ENCODE results near the gene SFI1.

SFI1 gene

DNA sequence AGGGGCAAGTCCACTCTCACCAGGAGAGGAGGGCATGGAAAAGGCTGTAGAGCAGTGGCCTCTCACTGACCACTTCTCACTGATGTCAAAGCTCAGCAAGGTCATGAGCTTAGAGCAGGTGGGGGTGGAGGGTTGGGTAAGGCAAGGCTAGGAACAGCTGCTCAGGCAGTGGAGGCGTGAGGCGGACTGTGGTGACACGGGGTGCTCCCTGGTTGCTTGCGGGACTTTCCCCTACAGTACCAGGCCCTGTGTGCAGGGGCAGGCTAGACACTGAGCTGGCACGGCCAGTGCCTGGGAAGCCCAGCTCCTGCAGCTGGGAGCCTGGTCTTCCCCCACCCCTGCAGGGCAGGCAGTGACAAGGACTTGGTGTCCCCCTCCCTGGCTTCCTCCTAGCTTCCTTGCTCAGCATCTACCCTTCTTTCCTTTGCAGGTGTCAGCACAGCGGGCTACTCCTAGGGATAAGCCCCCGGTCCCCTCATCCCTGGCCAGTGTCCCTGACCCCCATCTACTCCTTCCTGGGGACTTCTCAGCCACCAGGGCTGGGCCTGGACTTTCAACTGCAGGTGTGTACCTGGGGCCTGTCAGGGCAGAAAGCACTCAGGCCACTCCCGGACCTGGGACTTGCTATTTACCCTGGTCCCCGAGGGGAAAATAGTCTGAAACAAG, 120.1 kb downstream of the SFI1 start:
- DNase-seq (ENCODE audit: low read depth in 3 of 3): peak in 1 of 3 experiments; percentile 59

DNA sequence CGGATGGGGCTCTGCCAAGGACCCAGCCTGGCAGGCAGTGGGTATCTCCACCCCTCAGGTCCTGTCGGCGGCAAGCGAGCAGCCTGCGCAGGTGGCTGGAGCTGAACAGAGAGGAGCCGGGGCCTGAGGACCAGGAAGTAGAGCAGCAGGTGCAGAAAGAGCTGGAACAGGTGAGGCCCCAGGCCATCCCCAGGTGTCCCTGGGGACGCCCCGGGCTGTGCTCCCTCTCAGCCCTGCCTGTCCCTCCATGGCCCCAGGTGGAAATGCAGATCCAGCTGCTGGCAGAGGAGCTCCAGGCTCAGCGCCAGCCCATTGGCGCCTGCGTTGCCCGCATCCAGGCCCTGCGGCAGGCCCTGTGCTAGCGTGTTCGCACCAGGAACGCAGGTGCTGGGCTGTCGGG, 121.7 kb downstream of the SFI1 start:
- no peak for DNase-seq (ENCODE audit: low read depth in 3 of 3)

DNA sequence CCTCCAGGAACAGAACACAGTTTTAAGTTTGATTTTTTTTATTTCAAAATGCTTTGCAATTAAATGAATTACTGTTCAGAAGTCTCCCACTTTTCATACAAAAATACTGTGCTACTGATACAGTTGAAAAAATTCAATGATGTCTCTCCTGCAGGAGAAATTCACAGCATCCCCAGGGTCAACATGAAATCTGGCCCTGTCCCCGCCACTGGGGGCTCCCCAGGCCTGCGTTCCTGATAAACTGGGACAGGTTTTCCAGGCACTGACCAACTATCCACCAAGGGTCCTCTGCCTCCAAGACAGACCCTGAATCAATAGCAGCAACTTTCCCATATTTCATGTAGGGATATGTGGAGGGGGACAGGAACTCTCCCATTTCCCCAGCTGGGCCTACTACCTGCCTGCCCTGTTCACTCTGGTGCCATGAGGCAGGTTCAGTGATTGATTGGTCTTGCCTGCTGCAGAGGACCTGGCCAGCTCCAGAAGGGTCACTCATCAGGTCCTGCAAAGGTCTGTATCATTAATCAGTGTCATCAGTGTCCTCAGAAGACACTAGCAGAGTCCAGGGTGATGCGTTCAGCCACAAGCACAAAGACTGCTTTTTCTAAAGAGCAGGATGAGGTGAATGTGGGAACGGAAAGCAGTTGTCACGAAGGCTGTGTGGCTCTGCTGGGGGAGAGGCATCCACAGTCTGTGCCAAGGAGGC, 122.3 kb downstream of the SFI1 start:
- no peak for DNase-seq (ENCODE audit: low read depth in 3 of 3)

DNA sequence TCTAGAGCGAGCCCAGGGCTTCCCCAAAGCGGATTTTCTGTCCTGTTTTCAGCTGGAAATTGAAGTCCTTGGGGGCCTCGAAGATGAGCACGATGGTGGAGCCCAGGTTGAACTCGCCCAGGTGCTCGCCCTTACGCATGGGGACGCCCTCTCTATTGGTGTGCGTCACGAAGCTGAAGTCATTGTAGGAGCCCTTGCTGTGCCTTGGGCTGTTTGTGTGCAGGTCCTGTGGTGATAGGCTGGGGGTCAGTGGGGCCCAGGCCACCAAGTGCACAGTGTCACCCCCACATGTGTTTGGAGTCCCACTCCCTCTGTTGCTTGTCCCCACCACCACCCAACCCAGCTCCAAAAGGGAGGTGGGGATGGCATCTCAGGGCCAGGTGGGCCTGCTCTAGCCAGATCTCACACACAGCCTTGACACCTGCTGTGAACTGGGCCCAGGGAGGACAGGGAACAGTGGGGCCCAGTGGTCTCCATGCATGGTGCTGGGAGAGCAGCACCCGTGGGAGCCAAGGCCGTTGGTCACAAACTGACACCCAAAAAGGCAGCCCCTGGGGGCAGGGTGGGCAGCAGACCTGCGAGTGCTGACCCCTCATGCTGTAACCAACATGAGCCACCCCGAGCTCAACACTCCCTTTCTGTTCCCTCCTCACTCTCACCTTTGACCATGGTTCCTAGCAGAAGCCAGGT, 123.4 kb downstream of the SFI1 start:
- DNase-seq (ENCODE audit: low read depth in 3 of 3): no peak

DNA sequence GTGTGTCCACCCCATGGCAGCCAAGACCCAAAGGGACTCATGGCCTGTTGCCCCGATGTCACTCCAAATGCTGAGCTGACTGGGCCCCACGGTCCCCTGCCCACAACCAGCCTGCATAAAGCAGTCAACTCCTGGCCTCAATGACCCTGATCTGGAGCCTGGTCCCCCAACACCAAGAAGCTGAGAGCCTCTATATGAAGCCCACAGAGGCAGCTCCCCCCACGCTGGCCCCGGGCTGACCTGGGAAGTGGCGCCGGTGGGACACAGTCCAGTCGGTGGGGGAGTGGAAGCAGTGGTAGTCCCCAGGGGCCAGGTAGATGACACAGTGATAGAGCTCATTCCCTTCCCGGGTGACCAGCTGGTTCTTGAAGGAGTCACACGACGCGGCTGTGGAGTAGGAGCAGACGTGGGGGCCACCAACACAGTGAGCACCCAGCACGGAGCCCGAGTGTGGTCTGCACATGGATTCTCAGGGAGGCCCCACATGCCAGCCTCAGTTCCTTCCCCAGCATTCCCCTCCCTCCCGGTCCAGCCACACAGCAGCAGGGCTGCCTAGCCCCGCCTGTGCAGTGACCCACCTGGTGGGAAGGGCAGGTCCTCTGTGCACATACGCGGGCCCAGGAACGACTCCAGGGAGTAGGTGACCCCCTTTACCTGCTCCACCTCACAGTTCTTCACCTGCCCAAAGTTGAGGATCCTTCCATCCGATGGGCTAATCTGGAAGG, 124.6 kb downstream of the SFI1 start:
- DNase-seq (ENCODE audit: low read depth in 3 of 3): no peak

DNA sequence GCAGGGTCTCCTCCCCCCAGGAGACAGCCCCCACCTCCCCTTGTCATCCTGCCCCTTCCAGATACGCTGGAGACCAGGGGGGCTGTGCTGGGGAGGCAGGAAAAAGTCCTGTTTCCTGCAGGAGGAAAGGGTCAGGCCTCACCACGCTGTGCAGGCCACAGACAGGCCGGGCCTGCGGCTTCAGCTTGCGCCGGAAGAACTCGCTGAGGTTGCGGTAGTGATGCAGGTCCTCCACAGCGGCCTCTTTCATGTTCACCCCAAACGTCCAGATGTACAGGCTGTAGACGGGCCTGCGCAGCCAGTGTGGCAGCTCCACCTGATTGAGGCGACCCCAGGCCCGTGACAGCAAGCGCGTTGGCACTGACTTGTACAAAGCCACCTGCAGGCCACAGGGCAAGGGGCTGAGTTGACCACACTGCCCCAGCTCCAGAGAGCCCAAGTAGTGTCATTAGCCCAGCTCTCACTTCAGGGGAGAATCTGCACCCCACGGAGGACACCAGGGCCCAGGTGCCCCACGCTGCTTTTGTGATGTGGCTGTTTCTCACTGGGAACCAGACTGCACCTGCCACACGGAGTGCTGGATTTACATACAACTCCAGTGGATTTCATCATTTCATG, 125.3 kb downstream of the SFI1 start:
- no peak for DNase-seq (ENCODE audit: low read depth in 3 of 3)

DNA sequence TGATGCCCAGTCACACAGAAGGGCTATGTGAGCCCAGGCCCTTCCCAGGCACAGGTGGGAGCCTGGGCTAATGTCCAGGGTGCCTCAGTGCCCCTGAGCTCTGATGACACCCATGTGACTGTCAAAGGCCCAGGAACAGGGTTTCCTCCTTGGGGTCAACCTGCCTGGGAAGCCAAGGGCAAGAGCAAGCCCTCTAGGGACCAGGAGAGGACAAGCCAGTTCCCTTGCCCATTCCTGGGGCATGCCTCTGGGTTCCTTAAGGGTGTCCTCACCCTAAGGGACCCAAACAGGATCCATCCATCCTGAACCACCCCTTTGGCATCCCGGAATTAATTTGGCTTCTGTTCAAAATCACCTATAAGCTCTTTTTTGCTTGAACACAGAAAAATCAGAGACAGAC, 126.6 kb downstream of the SFI1 start:
- no peak for DNase-seq (ENCODE audit: low read depth in 3 of 3)

DNA sequence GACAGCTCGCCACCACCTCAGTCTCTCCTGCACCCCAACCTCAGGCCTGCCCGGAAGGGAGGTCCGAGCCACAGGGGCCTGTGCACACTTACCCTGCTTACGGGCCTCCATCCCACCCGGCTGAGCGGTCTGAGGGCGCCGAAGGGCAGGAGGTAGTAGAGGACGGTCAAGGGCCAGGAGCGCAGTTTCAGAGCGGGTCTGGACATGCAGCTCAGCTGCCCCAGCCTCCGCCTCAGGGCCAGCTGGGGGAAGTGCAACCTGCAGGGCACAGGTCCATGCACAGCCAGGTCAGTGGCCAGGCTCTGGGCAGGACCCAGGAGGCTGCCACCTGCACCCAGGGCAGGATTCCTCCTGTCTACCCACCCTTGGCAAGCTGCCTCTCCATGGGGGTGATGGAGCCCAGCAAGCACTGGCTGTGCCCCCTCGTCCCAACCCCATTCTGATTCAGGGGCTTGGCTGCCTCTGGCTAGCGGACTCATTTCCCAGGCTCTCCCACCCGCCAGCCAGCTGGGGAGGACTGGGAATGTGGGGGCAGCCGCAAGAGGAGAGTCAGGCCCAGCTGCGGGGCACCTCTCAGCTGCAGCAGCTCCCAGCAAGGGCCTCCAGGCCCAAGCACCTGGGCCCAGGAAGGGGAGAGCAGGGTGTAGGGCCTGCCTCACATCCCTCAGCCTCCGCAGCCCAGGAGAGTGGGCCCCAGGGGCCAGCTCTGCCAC, 127.4 kb downstream of the SFI1 start:
- no peak for DNase-seq (ENCODE audit: low read depth in 3 of 3)

DNA sequence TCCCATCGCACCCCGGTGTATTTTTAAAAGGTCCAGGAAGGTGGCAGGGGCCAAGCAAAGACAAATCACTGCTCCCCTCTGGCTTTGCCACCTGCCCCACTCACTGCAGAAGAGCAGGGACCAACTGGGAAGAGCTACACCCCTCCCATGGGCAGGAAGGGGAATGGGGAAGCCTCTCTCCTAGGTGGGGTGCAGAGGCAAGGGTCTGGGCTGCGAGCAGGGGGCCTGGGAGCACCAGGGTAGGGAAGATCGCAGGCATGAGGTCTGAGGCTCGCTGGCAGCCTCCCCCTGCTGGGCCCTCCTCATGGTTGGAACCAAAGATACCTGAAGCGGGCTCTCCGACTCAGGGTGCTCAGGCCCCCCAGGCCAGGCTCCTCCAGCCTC, 128.9 kb downstream of the SFI1 start:
- DNase-seq (ENCODE audit: low read depth in 3 of 3): no peak

DNA sequence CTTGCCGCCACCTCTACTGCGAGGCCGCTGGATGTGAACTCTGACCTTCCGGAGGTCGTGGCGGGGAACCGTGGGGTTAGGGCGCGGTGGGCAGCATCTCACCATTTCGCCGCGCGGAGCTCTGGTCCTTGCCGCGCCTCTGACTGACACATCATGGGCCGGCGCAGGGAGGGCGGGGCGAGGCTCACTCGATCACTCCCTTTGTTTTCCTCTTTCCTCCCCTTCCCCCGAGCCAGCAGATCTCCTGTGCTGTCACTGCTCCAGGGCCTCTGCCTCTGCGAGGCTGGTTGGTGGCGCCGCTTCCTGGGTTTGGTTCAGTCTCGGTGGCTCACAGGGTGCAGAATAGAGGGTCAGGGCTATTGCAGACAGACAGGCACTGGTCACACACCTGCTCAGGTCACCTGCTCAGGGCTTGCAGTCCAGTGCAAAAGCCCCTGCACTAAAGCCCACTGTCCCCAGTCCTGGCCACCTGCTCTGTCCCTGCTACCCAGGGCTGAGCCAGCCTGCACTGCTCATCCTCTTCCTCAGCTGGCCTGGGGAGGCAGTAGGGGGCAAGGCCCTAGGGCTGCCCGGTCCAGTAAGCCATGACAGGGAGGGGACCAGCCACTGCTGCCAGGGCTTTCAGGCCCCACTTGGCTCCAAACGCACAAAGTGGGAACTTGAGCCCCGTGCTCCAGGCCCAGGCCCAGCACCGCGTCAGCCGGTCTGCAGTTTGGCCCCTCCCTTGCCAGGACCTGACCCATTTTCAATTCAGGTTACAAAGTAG, 129.5 kb downstream of the SFI1 start:
- DNase-seq (ENCODE audit: low read depth in 3 of 3): no peak

DNA sequence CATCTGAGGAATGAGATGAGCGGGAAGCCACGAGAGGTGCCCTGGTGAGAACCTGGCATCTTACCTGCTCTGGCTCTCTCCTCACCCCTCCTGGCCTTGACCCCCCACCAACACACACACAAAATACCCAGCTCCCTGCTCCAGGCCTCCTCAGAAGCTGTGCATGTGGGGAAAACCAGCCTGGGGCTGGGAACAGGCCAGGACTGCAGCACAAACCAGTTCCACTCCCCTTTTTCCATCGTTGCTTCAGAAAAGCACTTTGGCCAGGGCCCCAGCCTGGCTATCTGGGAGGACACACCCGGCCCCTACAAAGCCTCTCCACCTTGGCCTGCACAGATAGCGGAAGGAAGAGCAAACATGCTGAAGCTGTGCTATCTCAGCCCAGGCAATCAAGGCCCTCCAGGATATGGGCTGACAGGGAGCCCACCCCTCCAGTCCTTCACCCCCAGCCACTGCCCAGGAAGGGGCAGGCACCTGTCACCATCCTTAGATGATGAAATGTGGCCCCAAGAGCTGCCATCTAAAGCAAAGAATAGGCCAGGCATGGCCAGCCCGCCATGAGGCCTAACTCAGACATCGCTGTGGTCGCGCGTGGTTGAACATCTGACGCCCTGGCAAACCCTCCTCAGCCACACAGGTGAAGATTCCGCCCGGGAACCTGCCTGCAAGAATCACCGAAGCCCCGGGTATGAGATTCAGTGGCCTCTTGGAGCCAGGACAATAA, 130.3 kb downstream of the SFI1 start:
- no peak for DNase-seq (ENCODE audit: low read depth in 3 of 3)

DNA sequence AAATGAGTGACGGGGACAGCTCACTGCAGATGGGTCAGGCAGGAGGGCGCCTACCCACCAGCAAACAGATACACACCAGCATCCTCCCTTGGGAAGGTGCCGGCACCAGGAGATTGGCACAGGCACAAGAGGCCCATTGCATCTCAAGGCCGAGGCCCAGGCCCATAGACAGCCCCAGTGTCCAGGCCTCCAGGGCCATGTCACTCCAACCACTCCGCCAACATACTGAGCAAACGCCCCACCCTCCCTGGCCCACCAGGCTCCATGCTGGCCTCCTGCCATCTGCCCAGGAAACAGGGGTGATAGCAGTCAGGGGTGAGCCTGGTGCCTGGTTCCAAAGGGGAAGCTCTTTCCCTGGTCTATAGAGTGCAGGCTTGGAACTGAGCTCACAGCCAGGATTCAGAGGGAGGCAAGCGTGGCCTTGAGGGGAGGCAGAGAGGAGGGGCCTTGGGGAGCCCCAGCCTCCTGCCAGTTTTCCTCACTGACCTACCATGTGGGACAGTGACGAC, 130.9 kb downstream of the SFI1 start:
- no peak for DNase-seq (ENCODE audit: low read depth in 3 of 3)

DNA sequence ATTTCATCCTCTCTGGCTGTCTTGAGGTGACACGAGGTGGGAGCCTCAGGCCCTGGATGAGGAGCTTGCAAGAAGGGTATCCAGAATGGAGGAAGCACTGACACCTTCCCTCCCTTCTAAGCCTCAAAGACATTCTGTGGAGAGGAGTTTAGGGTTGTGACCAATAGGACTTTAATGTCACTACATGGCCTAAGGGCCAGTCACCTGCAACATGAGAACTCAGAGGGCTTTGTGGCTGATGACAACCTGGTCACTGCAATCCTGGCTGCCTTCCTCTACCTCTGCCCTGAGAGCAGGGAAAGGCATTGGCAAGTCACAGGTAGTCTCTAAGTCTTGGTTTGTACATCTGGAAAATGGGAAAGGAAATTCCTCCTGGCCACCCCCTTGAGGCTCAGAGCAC, 132.0 kb downstream of the SFI1 start:
- DNase-seq (ENCODE audit: low read depth in 3 of 3): no peak

DNA sequence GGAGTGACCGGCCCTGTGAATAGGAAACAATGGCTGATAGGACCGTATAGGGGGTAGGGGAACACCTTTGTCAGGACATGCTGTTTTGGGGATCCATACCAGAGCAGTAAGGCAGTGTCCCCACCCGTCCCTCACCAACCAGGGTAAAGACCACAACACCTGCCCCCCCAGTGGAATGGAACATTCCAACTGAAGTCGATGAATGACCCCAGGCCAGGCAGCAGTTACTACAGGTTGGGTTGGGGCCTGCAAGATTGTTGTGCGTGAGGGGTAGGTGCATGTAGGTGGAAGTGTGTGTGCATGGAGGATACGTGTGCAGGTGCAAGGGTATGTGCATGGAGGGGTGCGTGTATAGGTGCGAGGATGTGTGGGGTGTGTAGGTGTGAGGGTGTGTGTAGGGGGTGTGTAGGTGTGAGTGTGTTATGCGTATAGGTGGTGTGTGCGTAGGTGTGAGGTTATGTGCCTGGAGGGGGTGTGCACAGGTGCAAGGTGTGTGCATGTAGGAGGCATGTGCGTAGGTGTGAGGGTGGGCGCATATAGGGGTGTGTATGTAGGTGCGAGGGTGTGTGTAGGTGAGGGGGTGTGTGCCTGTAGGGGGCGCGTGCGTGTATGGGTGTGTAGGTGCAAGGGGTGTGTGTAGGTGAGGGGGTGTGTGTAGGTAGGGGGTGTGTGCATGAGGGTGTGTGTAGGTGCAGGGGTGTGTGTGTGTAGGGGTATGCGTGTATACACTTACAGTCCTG, 132.8 kb downstream of the SFI1 start:
- no peak for DNase-seq (ENCODE audit: low read depth in 3 of 3)

DNA sequence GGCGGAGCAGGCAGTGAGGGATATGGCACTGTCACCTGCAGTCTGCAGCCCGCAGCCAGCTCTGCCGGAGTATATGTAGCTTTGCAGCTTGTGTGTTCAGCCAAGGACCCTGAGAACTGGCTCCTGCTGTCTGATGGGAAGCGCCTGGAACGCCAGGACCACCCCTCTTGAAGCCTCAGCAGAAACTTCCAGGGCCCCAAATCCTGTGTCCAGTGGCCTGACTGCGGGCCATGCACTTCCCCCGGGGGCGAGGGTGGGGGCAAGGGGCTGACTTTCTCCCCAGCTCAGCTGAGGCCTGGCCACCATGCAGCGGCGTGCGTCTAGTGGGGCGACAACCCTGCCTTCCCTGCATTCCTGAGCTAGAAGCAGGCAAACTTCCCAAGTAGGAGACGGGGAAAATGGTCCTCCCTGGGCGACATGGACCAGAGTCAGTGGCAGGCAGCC, 133.4 kb downstream of the SFI1 start:
- DNase-seq (ENCODE audit: low read depth in 3 of 3): no peak

DNA sequence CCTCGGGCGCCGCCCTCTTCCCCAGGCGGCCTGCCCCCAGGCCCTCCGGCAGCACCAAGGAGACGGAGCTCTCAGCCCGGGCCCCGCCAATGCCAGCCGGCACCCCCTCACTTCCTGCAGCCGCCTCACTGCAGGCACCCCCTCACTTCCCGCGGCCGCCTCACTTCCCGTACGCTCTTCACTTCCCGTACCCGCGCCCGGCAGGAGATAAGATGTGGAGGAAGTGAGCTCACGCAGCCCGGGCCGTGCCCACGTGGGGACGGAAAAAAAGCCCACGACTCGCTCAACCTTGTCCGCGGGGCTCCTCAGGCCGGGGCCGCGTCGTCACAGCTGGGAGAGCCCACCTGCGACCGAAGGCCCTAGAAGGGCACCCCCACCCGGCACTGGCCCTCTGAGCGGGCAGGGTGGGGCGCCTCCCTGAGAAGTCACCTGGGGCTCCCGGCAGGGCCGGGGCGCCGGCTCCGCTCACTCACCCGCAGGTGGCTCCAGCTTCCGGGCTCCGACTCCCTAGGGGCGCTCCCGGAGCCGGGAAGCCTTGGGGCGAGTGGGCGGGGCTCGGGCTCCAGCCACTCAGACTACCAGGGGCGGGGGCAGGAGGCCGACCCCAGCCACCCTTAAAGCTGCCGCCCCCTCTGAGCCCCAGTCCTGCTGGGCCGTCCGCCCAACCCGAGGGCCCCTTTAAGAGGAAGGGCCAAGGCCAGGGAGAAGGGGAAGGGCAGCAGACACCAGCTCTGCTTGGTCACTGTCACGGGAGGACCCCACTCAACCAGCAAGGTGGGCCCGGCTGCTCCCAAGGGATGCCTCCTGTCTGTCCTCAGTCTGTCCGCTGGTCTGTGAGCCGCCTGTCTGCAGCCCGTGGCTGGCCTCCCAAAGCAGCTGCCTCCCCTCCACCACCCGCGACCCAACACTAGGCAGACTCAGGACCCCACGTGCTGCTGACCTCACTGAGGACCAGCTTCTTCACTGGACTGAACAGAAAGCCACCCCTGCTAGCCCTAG, 134.3 kb downstream of the SFI1 start:
- DNase-seq (ENCODE audit: low read depth in 3 of 3): peak; percentile 73 to 86 (median 75)

DNA sequence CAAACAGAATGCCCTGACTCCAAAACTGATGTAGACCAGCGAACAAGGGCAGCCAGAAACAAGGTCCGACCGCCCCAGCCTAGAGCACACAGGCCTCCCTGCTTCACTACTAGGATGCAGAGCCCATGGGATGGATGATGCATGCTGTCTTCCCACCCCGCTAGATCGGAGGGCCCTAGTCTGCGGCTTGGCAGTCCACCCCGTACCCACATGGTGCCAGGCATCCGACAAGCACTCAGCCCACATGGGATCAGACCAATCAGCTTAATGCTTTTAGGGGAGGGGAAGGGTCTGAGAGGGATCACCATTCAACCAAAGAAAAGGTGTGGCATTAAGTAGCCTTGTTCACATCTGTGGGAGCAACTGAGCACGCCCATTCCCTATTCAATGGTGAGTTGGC, 135.1 kb downstream of the SFI1 start:
- no peak for DNase-seq (ENCODE audit: low read depth in 3 of 3)

Data from stimulated activated CD4-positive, alpha-beta T cell treated with anti-CD3 and anti-CD28 coated beads, TNF-alpha, amount 100 ng/mL, for 24 hours (primary cell).